Esophagus mucosa (tissue), 1 donor: Measurements from ENCODE around the gene SMARCAD1. TPM values are rescaled to one million over a fixed set of nuclear protein-coding genes. Genes with fewer than 3 reads are reported as not detected.
A peak's percentile ranks its signal among the peaks of the same experiment; 100 is the strongest.

Experiments
- ATAC-seq: fragments of 200-7000 bp; cut with Tn5 transposase; one replicate; pipeline ENCODE4 v1.9.1; 2020
- total RNA-seq: library from RNA; stranded (reverse); gene quantifications from one replicate; pipeline ENCODE4 v1.2.4, GENCODE V29; 2023
- donor health status: DM: yes; HTN: yes; CAD: no.

Gene SMARCAD1
- total RNA-seq = 15.3 TPM

- ATAC-seq = peak; percentile 98
These were observed at the start of gene SMARCAD1 for GRCh38 chr4:94207469-94208224. SMARCAD1 (plus strand) TSS chr4:94207865; CDS start chr4:94208395, 530 bp downstream.

- ATAC-seq = no peak
These were observed 48.8 kb upstream of the SMARCAD1 start for GRCh38 chr4:94158883-94159282.

- no peak for ATAC-seq
These were observed 47.9 kb upstream of the SMARCAD1 start for GRCh38 chr4:94159790-94160189.

- ATAC-seq = no peak
These were observed 46.9 kb upstream of the SMARCAD1 start for GRCh38 chr4:94160774-94161173.

- ATAC-seq = no peak
These were observed 42.4 kb upstream of the SMARCAD1 start for GRCh38 chr4:94165256-94165655.

- no peak for ATAC-seq
These were observed 39.3 kb upstream of the SMARCAD1 start for GRCh38 chr4:94168321-94168720.

GRCh38 chr4:94169803-94170372, 37.8 kb upstream of the SMARCAD1 start:
- ATAC-seq = no peak

GRCh38 chr4:94171616-94172015, 36.0 kb upstream of the SMARCAD1 start:
- ATAC-seq = no peak

- no peak for ATAC-seq
These were observed 32.0 kb upstream of the SMARCAD1 start for GRCh38 chr4:94175553-94176261.

- no peak for ATAC-seq
These were observed 29.8 kb upstream of the SMARCAD1 start for GRCh38 chr4:94177822-94178221.

GRCh38 chr4:94181815-94182214, 25.9 kb upstream of the SMARCAD1 start:
- no peak for ATAC-seq

- ATAC-seq = no peak
These were observed 4.9 kb upstream of the SMARCAD1 start for GRCh38 chr4:94202769-94203168.

- no peak for ATAC-seq
These were observed 601 bp downstream of the SMARCAD1 start for GRCh38 chr4:94208266-94208665.

- ATAC-seq = no peak
These were observed 1.3 kb downstream of the SMARCAD1 start for GRCh38 chr4:94208918-94209317.

GRCh38 chr4:94211861-94212260, 4.2 kb downstream of the SMARCAD1 start:
- no peak for ATAC-seq

GRCh38 chr4:94214703-94215319, 7.1 kb downstream of the SMARCAD1 start:
- no peak for ATAC-seq

GRCh38 chr4:94216394-94216793, 8.7 kb downstream of the SMARCAD1 start:
- no peak for ATAC-seq

GRCh38 chr4:94219402-94219801, 11.7 kb downstream of the SMARCAD1 start:
- ATAC-seq = no peak

- no peak for ATAC-seq
These were observed 14.3 kb downstream of the SMARCAD1 start for GRCh38 chr4:94221916-94222315.

- ATAC-seq = no peak
These were observed 17.8 kb downstream of the SMARCAD1 start for GRCh38 chr4:94225449-94225848.

- no peak for ATAC-seq
These were observed 19.1 kb downstream of the SMARCAD1 start for GRCh38 chr4:94226763-94227162.

GRCh38 chr4:94228493-94229216, 21.0 kb downstream of the SMARCAD1 start:
- no peak for ATAC-seq

- no peak for ATAC-seq
These were observed 24.9 kb downstream of the SMARCAD1 start for GRCh38 chr4:94232519-94232918.
